T follicular helper cell (primary cell): ENCODE data around the gene ACY1.

Source experiments
- DNase-seq: peaks from one replicate; pipeline ENCODE4 v3.0.0-alpha.2; 2020; ENCODE audit warnings: low read depth
- total RNA-seq, 2 experiments: gene quantifications; one replicate each; lab custom pipeline; 2026; lab: John Stamatoyannopoulos, UW

ACY1 gene
- total RNA-seq = 0.18 to 1.00 reads per million in 2 experiments

DNA sequence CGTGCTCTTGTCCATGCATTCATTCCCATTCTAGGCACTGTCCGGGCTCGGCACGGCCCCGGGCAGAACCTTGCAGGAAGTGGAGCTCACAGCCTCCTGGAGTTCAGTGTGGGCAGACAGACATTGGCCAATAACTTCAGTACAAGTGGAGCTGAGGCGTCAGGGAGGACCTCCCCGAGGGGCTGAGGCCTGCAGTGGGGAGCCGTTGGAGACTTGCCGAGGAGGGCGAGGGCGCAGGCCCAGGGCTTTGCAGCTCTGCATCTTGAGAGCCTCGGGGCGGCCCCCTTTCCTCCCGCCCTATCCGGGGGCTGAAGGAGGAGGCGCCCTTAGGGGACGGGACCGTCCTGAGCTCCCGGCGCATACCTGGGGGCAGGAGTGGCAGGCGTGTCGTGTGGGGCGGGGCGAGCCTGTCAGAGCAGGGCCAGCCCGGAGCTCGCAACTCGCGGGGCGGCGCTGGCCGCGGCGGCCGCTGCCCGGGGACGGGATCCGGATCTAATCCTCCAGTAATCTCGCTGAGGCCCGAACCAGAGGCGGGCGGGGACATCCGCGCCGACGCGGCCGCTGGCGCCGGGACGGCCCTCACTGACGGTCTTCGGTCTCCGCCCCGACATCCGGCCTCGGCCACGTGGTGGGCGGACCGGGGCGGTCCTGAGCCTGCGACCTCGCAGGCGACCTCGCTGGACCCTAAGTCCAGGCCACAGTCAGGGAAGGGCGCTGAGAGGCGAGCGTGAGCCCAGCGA lies at the start of gene ACY1:
ACY1 (plus strand) TSS at position 698 of the 740 bp plus-strand sequence. CDS start 530 bp downstream, outside the sequence.
- DNase-seq = peak; percentile 55

DNA sequence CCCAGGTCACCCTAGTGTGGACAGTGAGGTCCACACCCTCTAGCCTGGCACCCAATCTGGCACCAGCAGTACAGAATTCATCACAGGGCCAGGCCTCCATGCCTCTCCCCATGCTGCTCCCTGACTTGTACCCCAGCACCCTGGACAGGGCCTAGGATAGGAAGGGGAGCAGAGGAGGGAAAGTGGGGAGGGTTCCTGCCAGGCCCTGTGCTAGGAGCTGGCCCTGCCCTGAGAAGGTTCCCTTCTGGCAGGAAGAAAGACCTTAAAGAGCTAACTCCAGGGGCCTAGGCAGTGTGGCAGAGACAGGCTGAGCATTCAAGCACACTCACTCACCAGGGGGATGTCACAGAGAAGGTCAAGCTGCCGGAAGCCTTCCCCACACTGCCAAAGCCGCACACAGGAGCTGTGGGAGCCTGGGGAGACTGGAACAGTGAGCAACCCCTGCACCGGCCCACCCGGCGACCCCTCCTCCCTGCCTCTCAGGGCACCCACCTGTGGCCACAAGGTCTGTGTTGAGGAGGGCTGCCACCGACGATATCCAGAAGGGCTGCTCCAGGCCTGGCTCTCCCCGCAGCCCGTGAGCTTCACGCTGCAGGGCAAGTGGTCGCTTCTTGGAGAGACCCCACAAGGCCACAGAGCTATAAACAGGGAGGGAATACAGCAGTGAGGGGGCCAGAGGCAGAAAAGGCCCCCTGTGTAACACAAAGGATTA lies 49.0 kb upstream of the ACY1 start:
- DNase-seq = no peak

DNA sequence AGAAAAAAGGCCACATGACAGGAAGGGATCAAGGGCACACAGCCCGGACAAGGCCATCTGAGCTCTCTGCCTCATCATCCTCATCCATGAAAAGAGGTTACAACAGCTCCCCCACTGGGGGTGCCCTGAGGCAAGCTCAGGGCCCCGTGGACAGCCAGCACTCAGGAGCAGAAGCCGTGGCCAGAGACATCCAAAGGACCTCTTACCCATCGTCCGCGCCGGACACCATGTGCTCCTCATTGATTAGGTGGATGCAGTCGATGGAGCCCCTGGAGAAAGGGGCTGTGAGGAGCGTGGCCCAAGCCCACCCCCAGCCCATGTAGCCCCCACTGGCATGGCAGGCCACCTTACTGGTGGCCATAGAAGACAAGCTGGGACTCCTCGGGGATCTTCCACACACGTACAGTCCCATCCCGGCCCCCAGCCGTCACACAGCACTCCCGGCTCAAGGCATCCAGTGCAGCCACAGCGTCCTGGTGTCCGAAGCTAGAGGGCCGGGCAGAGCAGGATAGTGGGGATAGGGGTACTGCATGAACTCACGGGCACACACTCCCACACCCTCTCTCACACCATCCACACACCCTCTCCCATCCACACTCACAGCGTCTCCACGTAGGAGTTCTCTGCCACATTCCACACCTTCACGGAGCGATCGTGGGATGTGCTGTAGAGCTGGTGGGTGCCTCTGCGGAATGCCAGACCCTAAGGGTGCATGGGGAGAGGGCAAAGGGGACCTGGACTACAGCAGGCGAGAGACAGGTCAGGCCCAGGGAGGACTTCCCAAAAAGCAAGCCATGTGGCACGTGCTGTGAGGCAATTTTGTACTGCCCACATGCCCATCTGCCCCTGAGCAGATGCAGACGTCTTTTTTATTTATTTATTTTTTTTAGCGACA lies 48.1 kb upstream of the ACY1 start:
- no peak for DNase-seq

DNA sequence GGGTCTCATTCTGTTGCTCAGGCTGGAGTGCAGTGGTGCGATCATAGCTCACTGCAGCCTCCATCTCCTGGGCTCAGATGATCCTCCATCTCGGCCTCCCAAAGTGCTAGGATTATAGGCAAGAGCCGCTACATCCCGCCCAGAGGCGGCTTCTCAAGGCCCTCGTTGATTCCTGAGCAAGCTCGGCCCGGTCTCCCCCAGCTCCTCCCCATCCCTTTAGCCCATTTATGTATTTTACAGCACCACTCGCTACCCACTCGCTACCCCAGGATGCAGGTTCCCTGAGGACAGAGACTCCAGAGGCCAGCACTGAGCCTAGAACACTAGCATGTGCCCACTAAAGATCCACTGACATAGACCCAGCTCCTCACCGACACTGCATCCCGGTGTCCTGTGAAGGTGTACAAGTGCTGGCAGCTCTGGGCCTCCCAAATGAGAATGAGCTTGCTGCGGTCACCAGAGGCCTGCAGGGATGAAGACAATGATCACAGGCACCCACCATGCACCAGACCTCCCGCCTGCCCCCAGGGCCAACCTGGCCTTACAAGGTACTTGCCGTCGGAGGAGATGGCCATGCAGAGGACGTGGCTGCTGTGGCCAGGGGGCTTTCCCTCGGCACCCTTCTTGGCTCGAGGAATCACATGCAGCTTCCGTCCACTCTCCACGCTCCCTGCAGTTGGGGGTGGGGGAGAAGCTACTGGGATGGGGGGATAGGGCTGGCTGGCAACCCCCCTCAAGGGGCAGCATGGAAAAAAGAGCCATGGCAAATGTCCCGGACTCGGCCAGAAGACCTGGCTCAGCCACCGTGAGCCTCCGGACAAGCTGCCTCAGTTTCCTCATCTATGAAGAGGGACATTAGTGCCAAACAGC lies 47.2 kb upstream of the ACY1 start:
- DNase-seq = no peak

DNA sequence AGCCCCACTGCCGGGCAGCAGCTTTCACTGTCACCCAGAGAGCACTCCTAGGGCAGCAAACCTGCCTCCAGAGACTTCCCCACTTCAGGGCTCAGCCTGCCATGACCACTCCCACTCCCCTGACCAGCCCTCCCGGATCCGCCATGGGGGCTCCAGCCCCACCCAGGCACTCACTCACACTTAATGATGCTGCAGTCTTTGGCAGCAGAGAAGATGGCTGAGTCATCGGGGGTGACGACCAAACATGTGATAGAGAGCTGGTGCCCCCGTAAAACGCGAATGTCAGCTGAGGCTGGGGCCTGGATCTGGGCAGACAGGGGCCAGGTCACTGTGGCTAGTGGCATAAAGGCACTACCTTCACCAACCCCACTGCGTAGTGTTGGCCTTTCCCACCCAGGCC lies 46.3 kb upstream of the ACY1 start:
- DNase-seq = no peak

DNA sequence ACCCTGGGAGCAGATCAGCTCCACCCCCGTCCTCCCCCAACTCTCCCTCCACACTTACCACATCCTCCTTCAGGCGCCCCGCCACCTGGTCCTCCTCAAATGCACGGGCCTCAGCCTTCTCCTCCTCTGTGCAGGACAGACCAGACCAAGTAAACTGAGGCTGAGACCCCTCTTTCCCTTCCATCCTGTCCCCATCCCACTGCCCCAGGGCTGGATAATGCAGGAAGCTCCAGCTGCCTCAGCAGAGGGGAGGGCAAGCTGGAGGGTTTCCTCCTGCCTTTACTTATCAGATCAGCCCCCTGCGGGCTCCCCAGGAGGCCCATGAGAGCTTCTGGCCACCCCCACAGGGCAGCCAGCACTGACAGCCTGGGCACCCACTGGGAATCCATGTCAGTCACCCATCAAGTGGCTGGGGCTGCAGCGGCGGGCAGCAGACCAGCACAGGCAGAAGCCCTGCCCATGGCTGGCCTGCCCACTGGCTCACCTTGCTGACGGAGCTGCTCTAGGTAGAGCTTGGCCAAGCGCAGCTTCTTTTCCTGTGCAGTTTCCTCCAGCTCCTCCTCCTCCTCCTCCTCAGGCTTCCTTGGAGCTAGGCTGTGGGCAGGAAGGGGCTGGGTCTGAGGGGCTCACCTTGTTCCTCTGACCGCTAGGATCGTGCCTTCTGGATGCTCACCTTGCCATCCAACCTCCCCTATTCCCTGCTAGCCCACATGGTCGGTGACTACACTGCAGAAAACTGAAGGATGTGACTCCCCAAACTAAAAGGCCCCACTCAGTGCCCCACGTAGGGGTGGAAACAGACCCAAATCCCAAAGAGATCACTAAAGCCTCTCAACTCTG lies 45.5 kb upstream of the ACY1 start:
- no peak for DNase-seq

DNA sequence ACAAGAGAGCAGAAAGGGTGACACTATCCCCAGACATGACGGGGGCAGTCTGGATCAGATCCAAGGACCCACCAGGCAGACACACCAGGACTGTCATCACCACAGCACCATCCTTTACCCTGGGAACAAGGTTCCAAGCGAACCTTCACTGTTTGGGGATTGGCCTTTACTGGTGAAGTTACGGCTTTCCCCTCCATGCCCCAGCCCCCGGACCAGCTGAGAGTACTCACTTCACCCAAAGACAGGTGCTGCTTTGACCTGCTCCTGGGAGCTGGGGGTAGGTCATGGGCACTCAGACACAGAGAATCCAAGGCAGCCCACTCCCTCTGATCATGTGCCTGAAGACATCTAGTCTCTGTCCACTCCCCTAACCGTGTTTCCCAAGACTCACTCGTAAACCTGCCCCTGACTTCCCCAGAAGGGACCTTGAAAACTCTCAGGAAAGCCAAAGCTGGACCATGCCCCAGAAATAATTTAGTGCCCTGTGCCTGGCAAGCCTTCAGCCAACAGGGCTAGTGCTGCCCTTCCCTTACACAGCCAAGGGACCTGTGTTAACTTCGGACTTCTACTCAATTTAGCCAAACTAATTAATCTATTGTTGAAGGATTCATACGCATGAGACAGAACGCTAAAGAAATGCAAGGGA lies 44.4 kb upstream of the ACY1 start:
- no peak for DNase-seq

DNA sequence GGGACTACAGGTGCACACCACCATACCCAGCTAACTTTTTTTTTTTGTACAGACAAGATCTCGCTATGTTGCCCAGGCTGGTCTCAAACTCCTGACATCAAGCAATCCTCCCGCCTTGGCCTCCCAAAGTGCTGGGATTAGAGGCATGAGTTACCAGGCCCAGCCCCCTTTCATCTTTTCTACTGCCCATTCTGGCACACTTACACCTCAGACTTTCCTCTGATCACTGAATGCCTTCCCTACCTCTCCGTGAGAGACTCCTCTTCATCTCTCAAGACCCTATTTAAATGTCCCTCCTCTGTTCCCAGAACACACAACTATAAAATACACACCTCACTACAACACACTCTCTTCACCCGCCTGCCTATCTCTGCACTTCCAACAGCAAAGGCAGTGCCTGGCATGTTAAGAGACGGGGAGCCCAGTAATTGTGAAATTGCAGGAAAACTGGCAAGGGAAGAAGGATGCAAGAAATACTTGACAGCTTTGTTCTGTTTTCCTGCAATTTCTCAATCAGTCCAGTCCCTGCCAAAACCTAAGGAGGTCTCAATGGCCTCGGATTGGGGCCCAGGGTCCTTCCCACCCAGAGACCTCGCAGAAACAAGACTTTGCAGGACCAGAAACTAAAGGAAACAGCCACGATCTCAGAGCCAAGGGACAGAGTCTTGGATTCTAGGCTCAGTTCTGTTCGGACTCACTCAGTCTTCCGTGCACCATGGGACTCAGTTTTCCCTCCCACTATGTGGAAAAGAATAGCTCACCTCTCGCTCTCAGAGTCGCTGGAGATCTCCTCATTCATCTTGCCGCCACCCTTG lies 42.5 kb upstream of the ACY1 start:
- no peak for DNase-seq

DNA sequence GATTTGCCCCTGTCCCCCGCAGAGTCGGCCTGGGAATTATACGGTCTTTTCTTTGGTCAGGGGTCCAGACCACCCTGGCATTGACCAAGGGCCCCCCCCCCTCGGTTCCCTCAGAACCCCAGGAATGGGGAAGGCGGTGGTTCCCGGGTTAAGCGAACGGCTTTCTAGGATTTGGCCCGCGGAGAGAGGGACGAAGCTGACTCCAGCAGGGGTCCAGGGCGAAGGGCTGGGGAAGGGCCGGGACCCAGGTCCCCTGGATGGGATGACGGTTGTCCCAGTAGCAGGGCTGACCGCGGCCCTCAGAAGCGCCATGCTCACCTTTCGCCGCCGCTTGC lies 41.9 kb upstream of the ACY1 start:
- no peak for DNase-seq

DNA sequence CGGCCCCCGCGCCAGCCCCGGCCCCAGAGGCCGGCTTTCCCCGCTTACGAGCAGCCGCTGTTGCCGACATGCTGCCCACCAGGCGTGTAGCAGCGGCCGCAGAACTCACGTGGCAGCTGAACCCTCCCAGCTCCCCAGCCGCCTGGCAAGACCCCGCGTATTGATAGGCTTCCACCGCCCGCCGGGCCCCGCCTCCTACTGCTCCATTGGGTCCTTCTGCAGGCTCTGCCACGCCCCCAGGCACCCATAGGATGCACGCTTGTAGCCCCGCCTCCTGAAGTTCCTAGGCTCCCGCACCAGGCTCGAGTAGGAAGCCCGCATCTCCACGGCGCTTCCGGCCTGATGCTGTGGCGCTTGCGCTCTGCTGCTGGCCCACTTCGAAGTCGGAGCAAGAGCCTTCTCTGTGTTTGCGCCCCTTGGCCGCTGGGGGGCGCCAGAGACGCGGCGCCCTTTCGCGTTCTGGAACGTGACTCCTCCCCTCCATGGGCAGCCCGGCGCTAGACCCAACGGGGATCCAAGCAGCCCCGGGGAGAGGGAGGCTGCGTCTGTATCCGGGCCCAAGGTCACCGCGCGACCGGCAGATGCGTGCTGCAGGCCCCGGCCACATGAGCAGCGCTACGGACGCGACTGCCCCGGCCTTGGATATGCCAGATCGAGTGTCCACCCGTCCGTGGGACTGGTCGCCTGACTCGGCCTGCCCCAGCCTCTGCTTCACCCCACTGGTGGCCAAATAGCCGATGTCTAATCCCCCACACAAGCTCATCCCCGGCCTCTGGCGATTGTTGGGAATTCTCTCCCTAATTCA lies 41.3 kb upstream of the ACY1 start, which contains the start of the genes PARP3 and RRP9:
PARP3 (plus strand) TSS at position 566 of the 805 bp plus-strand sequence. CDS start 993 bp downstream, outside the sequence.
RRP9 (minus strand) TSS at position 107 of the 805 bp plus-strand sequence; CDS start at position 70, 37 bp downstream.
- peak; percentile 99 for DNase-seq

DNA sequence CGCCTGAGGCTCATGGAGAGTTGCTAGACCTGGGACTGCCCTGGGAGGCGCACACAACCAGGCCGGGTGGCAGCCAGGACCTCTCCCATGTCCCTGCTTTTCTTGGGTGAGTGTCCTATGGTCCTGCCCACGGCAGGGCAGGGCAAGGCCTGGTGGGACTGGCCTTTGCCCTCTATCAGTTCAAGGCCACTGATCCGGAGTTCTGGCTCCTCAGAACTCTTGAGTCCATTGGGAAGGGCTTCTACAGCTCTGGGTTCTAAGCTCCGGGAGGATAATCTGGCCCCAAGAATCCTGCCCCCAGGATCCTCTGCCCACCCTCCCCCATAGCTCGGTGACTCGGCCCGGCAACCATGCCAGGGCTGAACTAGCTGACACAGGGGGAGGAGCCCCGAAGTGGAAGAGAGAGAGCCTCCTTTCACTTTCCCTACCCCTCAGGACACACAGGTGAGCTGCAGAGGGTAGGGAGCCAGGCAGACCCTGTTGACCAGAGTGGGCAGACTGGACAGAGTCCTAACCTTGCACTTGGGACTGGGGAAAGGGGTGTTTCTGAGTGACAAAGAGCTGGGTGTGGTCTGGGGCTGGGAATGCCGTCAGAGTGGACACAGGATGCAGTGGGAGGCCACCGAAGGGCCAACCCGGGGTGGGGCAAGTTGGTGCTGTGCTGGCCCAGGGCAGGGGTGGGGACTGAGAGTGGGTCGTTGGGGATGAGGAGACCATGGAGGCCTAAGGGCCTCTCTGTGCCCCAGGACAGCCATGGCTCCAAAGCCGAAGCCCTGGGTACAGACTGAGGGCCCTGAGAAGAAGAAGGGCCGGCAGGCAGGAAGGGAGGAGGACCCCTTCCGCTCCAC lies 40.5 kb upstream of the ACY1 start:
- peak; percentile 27 for DNase-seq

DNA sequence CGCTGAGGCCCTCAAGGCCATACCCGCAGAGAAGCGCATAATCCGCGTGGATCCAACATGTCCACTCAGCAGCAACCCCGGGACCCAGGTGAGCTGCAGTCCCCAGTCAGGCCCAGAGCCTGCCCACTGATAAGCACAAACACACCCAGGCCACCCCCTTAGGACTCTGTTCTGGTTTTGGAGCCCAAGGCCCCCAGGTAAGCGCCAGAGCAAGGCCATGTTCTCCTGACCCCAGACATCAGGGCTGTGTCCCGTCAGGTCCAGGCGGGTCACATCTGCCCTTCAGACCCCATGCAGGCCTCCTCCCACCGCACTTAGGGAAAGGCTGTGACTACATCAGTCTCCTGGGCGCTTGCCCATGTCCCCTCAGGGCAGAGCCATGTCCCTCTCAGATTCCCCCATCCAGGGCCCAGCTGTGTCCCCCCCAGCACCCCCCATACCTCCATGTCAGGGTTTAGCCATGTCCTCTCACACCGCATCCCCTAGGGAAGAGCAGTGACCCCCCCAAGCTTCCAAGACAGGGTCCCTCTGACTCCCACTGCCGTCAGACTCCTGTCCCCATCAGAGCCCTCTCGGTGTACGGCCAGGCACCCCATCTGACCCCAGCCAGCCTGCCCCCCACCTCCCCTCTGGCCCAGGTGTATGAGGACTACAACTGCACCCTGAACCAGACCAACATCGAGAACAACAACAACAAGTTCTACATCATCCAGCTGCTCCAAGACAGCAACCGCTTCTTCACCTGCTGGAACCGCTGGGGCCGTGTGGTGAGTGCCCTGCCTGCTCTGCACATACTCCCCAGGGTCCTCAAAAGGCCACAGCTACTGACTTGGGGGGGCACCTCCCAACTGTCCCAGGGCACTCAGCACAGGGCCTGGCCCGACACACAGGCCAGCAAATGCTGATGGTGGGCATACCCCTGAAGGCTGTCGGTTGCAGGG lies 39.6 kb upstream of the ACY1 start:
- no peak for DNase-seq

DNA sequence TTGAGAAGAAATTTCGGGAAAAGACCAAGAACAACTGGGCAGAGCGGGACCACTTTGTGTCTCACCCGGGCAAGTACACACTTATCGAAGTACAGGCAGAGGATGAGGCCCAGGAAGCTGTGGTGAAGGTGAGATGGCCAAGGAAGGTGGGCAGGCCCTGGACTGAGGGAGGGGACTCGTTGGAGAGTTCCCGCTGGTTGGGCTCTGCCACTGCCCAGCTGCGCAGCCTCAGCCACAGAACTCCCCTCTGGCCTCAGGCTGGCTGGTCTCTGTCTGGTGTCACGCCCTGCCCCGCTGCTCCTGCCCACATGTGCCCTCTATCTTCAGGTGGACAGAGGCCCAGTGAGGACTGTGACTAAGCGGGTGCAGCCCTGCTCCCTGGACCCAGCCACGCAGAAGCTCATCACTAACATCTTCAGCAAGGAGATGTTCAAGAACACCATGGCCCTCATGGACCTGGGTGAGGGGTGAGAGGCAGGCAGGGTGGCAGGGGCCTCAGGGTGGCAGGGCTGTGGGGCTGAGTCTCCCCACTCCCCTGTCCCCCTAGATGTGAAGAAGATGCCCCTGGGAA lies 38.8 kb upstream of the ACY1 start:
- DNase-seq = no peak

DNA sequence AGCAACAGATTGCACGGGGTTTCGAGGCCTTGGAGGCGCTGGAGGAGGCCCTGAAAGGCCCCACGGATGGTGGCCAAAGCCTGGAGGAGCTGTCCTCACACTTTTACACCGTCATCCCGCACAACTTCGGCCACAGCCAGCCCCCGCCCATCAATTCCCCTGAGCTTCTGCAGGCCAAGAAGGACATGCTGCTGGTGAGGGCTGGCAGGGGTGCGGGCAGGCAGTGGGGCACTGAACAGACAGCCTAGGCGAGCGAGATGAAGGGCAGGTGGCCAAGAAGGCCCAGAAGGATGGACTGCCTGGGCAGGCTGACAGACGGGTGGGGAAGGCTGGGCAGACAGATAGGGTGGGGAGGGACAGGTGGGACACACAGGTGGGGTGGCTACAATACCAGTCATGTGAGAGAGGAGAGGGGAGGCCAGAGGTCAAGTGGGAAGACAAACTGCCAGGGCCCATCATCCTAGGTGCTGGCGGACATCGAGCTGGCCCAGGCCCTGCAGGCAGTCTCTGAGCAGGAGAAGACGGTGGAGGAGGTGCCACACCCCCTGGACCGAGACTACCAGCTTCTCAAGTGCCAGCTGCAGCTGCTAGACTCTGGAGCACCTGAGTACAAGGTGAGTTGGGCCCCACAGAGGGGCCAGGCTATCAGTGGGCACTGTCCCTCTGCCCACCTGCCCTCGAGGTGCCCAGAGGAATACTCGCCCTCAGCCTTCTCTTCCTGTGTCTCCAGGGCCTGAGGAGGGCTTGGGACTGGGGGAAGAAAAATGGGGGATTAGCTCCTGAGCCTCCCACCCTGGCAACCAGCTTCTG lies 38.1 kb upstream of the ACY1 start:
- no peak for DNase-seq
